AG04449 (cell line): ENCODE measurements around the gene CEP63.

Experiments used
- CTCF ChIA-PET: fragments of 350-600 bp; formaldehyde crosslinking; extraction: SDS; loops from one replicate; lab custom pipeline; 2021; ENCODE audit warnings: antibody characterized with exemption; lab: Yijun Ruan, JAX
- POLR2A ChIA-PET: fragments of 400-600, 350-600 bp; formaldehyde crosslinking; extraction: SDS; loops from one replicate; lab custom pipeline; 2020; ENCODE audit warnings: antibody characterized with exemption, inconsistent platforms; lab: Yijun Ruan, JAX
- DNase-seq: peaks from one replicate; pipeline ENCODE4 v3.0.0-alpha.2; 2010; ENCODE audit warnings: low read depth, low spot score
- H3K4me3 ChIP-seq: 2 replicates; pipeline ENCODE4 v1.5.1; 2011; ENCODE audit warnings: low read depth, mild to moderate bottlenecking, control low read depth, low read length
- CTCF ChIP-seq: IDR thresholded peaks from one replicate; pipeline ENCODE4 v1.5.1; 2011; ENCODE audit warnings: mild to moderate bottlenecking, moderate library complexity, low read length, control low read depth, inconsistent platforms; ENCODE audit not compliant: insufficient read depth; ENCODE audit errors: missing control alignments

Gene CEP63

GRCh38 chr3:134468519-134468918 lies 17.3 kb upstream of the CEP63 start:
- H3K4me3 ChIP-seq = no peak overlapping the region
- no peak for DNase-seq
- ChIA-PET CTCF (interaction anchor here (1.4 to 6.3 kb wide), 3 partner anchors 9 to 160 kb away, joined by 4 to 56 read pairs (median 23); no protein-coding TSS in a partner anchor), POLR2A (no interaction called here)
- no peak for TF ChIP-seq CTCF

GRCh38 chr3:134471521-134472193 lies 14.2 kb upstream of the CEP63 start:
- TF ChIP-seq CTCF = no peak
- POLR2A ChIA-PET = interaction anchor here (0.6 to 8.2 kb wide), 5 partner anchors 44 to 120 kb away, joined by 3 to 172 read pairs (median 3); partner anchors contain the start of gene AMOTL2
- CTCF ChIA-PET = interaction anchor here (1.2 to 18.1 kb wide), 8 partner anchors 9 to 160 kb away, joined by 4 to 690 read pairs (median 32); partner anchors contain the start of genes AMOTL2, ANAPC13 and CEP63
- no peak for DNase-seq
- H3K4me3 ChIP-seq = no peak overlapping the region

- CTCF ChIA-PET = interaction anchor here (0.8 to 18.1 kb wide), 24 partner anchors 8 to 261 kb away, joined by 3 to 690 read pairs (median 6); partner anchors contain the start of genes AMOTL2, ANAPC13 and CEP63
- no peak for DNase-seq
- POLR2A ChIA-PET = interaction anchor here (1.2 to 8.2 kb wide), 6 partner anchors 9 to 158 kb away, joined by 3 to 172 read pairs (median 3); partner anchors contain the start of gene AMOTL2
These were observed 13.0 kb upstream of the CEP63 start for GRCh38 chr3:134472831-134473230.

GRCh38 chr3:134473868-134474546 lies 11.8 kb upstream of the CEP63 start:
- DNase-seq = peak; percentile 56
- ChIA-PET CTCF (interaction anchor here (0.7 to 18.1 kb wide), 30 partner anchors 10 to 277 kb away, joined by 3 to 690 read pairs (median 6); partner anchors contain the start of genes AMOTL2, ANAPC13 and CEP63), POLR2A (interaction anchor here (0.6 to 8.2 kb wide), 7 partner anchors 10 to 166 kb away, joined by 3 to 172 read pairs (median 3); partner anchors contain the start of gene AMOTL2)
- TF ChIP-seq CTCF = peak; percentile 45
- no peak overlapping the region for H3K4me3 ChIP-seq

More at GRCh38 chr3:134472831-134473230, 13.0 kb upstream of the CEP63 start:
- no peak overlapping the region for H3K4me3 ChIP-seq
- no peak for TF ChIP-seq CTCF

- no peak for DNase-seq
- no peak for TF ChIP-seq CTCF
- CTCF ChIA-PET = interaction anchor here (0.7 to 18.1 kb wide), 14 partner anchors 9 to 267 kb away, joined by 3 to 690 read pairs (median 18); partner anchors contain the start of genes AMOTL2, ANAPC13 and CEP63
- POLR2A ChIA-PET = interaction anchor here (0.9 to 8.2 kb wide), 2 partner anchors 106 to 121 kb away, joined by 3 to 172 read pairs; partner anchors contain the start of gene AMOTL2
- H3K4me3 ChIP-seq = no peak overlapping the region
These were observed 10.9 kb upstream of the CEP63 start for GRCh38 chr3:134474956-134475355.
